HL-60 (cell line): Measurements from ENCODE around the gene TTC28.

Source experiments
- GABPA ChIP-seq: IDR thresholded peaks from 2 replicates; pipeline ENCODE4 v1.6.1; 2012; ENCODE audit warnings: low read depth
- POLR2AphosphoS5 ChIP-seq: IDR thresholded peaks from 2 replicates; pipeline ENCODE4 v1.6.1; 2012; ENCODE audit warnings: low read depth
- REST ChIP-seq: IDR thresholded peaks from 2 replicates; pipeline ENCODE4 v1.6.1; 2012; ENCODE audit warnings: low read depth; ENCODE audit not compliant: insufficient replicate concordance
- SPI1 ChIP-seq: IDR thresholded peaks from 2 replicates; pipeline ENCODE4 v1.6.1; 2012; ENCODE audit warnings: low read depth, mild to moderate bottlenecking, borderline replicate concordance
- TF ChIP-seq, protein P1 (sequence below): IDR thresholded peaks from one replicate; pipeline ENCODE4 v1.5.1; 2011; ENCODE audit warnings: low read length, control low read depth, inconsistent platforms; ENCODE audit not compliant: insufficient read depth

DNA sequence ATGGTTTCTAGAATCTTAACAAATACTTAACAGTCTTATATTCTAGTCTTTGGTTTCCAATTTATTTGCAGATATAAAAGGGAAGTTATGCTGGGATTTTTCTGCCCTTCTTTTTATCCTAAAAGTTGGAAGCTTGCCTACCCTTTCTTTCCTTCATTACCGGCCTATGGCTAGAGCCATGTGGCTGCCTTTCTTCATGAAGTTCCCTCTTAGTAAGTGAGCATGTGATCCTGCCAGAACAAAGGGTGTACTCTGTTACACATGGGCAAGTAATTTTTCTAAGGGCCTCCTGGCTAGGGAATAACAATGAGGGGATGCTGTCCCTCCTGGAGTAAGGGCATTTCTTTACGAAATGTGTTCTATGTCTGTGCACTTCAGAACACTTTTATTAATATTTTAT is 508.5 kb downstream of the TTC28 start:
- TF ChIP-seq, protein P1, sequence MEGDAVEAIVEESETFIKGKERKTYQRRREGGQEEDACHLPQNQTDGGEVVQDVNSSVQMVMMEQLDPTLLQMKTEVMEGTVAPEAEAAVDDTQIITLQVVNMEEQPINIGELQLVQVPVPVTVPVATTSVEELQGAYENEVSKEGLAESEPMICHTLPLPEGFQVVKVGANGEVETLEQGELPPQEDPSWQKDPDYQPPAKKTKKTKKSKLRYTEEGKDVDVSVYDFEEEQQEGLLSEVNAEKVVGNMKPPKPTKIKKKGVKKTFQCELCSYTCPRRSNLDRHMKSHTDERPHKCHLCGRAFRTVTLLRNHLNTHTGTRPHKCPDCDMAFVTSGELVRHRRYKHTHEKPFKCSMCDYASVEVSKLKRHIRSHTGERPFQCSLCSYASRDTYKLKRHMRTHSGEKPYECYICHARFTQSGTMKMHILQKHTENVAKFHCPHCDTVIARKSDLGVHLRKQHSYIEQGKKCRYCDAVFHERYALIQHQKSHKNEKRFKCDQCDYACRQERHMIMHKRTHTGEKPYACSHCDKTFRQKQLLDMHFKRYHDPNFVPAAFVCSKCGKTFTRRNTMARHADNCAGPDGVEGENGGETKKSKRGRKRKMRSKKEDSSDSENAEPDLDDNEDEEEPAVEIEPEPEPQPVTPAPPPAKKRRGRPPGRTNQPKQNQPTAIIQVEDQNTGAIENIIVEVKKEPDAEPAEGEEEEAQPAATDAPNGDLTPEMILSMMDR = no peak
- TF ChIP-seq POLR2AphosphoS5 (no peak), SPI1 (no peak), REST (no peak), GABPA (no peak)
